H1 (cell line): ENCODE results near the gene APLP1. TPM values are rescaled to one million over a fixed set of nuclear protein-coding genes. Genes with fewer than 3 reads are reported as not detected.

Experiments used
- CTCF ChIA-PET: fragments of 300-600 bp; sonication (Branson Sonifier 250); formaldehyde crosslinking; loops from one replicate; lab custom pipeline; 2021; ENCODE audit not compliant: partially characterized antibody; lab: Charles Lee
- POLR2A ChIA-PET: fragments of 300-600 bp; sonication (Branson Sonifier 250); formaldehyde crosslinking; loops from one replicate; lab custom pipeline; 2021; ENCODE audit warnings: inconsistent platforms; ENCODE audit not compliant: partially characterized antibody; lab: Charles Lee
- DNase-seq, 2 experiments: peaks; one replicate each; pipeline versions ENCODE4 v3.0.0 to v3.0.0-alpha.2; 2010 to 2022; ENCODE audit warnings: low spot score in 2 of 2, low read depth in 1 of 2, mixed read lengths in 1 of 2
- FAIRE-seq: peaks from 2 replicates; lab custom pipeline; 2011; peaks lifted over from hg19 to GRCh38; lab: Jason Lieb, UNC
- H2AFZ ChIP-seq: 2 replicates; pipeline ENCODE4 v1.8.1; 2012; ENCODE audit warnings: low read length, inconsistent platforms
- H2AK5ac ChIP-seq: 2 replicates; pipeline ENCODE4 v1.6.1; 2013; ENCODE audit warnings: low read depth, low read length
- H2BK120ac ChIP-seq: replicated peaks from 2 replicates; pipeline ENCODE3; 2013; ENCODE audit warnings: low read depth, low read length, inconsistent platforms
- H2BK12ac ChIP-seq: 2 replicates; pipeline ENCODE4 v1.6.1; 2013; ENCODE audit warnings: low read depth, low read length
- H2BK15ac ChIP-seq: 2 replicates; pipeline ENCODE4 v1.6.1; 2013; ENCODE audit warnings: low read length
- H2BK20ac ChIP-seq: 2 replicates; pipeline ENCODE4 v1.6.1; 2013; ENCODE audit warnings: low read length
- H2BK5ac ChIP-seq: 2 replicates; pipeline ENCODE4 v1.6.1; 2013; ENCODE audit warnings: low read depth, low read length
- H3K14ac ChIP-seq: 2 replicates; pipeline ENCODE4 v1.6.1; 2013; ENCODE audit warnings: inconsistent platforms; ENCODE audit not compliant: insufficient read length
- H3K18ac ChIP-seq: 2 replicates; pipeline ENCODE4 v1.6.1; 2013; ENCODE audit warnings: low read length; ENCODE audit errors: extremely low read depth
- H3K23ac ChIP-seq: 2 replicates; pipeline ENCODE4 v1.6.1; 2013; ENCODE audit warnings: inconsistent platforms; ENCODE audit not compliant: insufficient read length
- H3K23me2 ChIP-seq: 2 replicates; pipeline ENCODE4 v1.6.1; 2013; ENCODE audit warnings: low read depth, low read length
- H3K27ac ChIP-seq: 2 replicates; pipeline ENCODE4 v1.6.1; 2011; ENCODE audit warnings: low read depth, low read length, inconsistent platforms
- H3K27me3 ChIP-seq, 4 experiments: replicated peaks in 1 of 4; 1 replicate in 1 of 4; 2 replicates in 3 of 4; pipeline versions ENCODE4 v1.6.1 to v1.8.1; 2011 to 2013; ENCODE audit warnings: low read length in 3 of 4, mild to moderate bottlenecking in 3 of 4, inconsistent platforms in 2 of 4, mixed read lengths in 2 of 4, moderate library complexity in 1 of 4; ENCODE audit not compliant: control insufficient read depth in 3 of 4, insufficient read depth in 3 of 4; ENCODE audit errors: extremely low read depth in 1 of 4
- H3K36me3 ChIP-seq, 4 experiments: 2 replicates each; pipeline versions ENCODE4 v1.6.1 to v1.8.1; 2011 to 2013; ENCODE audit warnings: mild to moderate bottlenecking in 4 of 4, low read length in 3 of 4, moderate library complexity in 2 of 4, control low read depth in 1 of 4, inconsistent platforms in 1 of 4; ENCODE audit not compliant: insufficient read depth in 4 of 4, control insufficient read depth in 2 of 4
- H3K4ac ChIP-seq: replicated peaks from 2 replicates; pipeline ENCODE3; 2013; ENCODE audit warnings: low read length, low read depth, mixed read lengths, inconsistent platforms; ENCODE audit not compliant: insufficient read length
- H3K4me1 ChIP-seq, 4 experiments: replicated peaks in 1 of 4; 1 replicate in 1 of 4; 2 replicates in 3 of 4; pipeline versions ENCODE4 v1.6.1 to v1.8.1; 2011 to 2013; ENCODE audit warnings: low read length in 3 of 4, inconsistent platforms in 2 of 4, mixed read lengths in 1 of 4; ENCODE audit not compliant: insufficient read depth in 4 of 4, control insufficient read depth in 3 of 4
- H3K4me2 ChIP-seq, 2 experiments: 2 replicates each; pipeline versions ENCODE4 v1.6.1 to v1.8.1; 2011 to 2013; ENCODE audit warnings: low read depth in 2 of 2, low read length in 2 of 2, control low read depth in 1 of 2, inconsistent platforms in 1 of 2, mild to moderate bottlenecking in 1 of 2; ENCODE audit not compliant: insufficient read depth in 1 of 2
- H3K4me3 ChIP-seq, 4 experiments: fragments of 200-600, 300-600 bp in 1 of 4; sonication (generic), shearing (Covaris generic), sonication (Bioruptor Twin) in 1 of 4; 2 replicates each; pipeline versions ENCODE4 v1.5.1 to v1.8.1; 2011 to 2016; ENCODE audit warnings: low read length in 4 of 4, low read depth in 3 of 4, control low read depth in 2 of 4, inconsistent platforms in 2 of 4, mild to moderate bottlenecking in 2 of 4, mixed read lengths in 1 of 4, moderate library complexity in 1 of 4; ENCODE audit not compliant: insufficient read depth in 2 of 4; ENCODE audit errors: extremely low read depth in 1 of 4
- H3K56ac ChIP-seq: replicated peaks from 2 replicates; pipeline ENCODE3; 2013; ENCODE audit warnings: low read depth, mild to moderate bottlenecking, mixed read lengths, low read length, inconsistent platforms; ENCODE audit not compliant: insufficient read length
- H3K79me1 ChIP-seq: 2 replicates; pipeline ENCODE4 v1.6.1; 2013; ENCODE audit warnings: low read depth, low read length, control low read depth
- H3K79me2 ChIP-seq, 2 experiments: 2 replicates each; pipeline versions ENCODE4 v1.6.1 to v1.8.1; 2012 to 2013; ENCODE audit warnings: low read length in 2 of 2, mild to moderate bottlenecking in 2 of 2, inconsistent platforms in 1 of 2; ENCODE audit not compliant: insufficient read depth in 2 of 2, control insufficient read depth in 1 of 2
- H3K9ac ChIP-seq, 4 experiments: replicated peaks in 1 of 4; 1 replicate in 1 of 4; 2 replicates in 3 of 4; pipeline versions ENCODE4 v1.6.1 to v1.8.1; 2011 to 2013; ENCODE audit warnings: low read depth in 3 of 4, low read length in 3 of 4, control low read depth in 2 of 4, mild to moderate bottlenecking in 2 of 4, moderate library complexity in 2 of 4, inconsistent platforms in 1 of 4; ENCODE audit errors: extremely low read depth in 1 of 4
- H3K9me3 ChIP-seq, 2 experiments: 2 replicates each; pipeline versions ENCODE4 v1.6.1 to v1.8.1; 2012 to 2013; ENCODE audit warnings: mild to moderate bottlenecking in 2 of 2, moderate library complexity in 2 of 2, control low read depth in 1 of 2, inconsistent platforms in 1 of 2, low read depth in 1 of 2, low read length in 1 of 2, mixed read lengths in 1 of 2; ENCODE audit not compliant: insufficient read depth in 2 of 2
- H4K20me1 ChIP-seq, 2 experiments: replicated peaks in 1 of 2; 2 replicates each; pipeline versions ENCODE3 to v1.8.1; 2011 to 2013; ENCODE audit warnings: inconsistent platforms in 2 of 2, low read length in 2 of 2, mild to moderate bottlenecking in 1 of 2; ENCODE audit not compliant: insufficient read depth in 2 of 2, control insufficient read depth in 1 of 2
- H4K5ac ChIP-seq: 2 replicates; pipeline ENCODE4 v1.6.1; 2013; ENCODE audit warnings: low read length, low read depth, mixed read lengths, inconsistent platforms; ENCODE audit not compliant: insufficient read length
- H4K8ac ChIP-seq: 2 replicates; pipeline ENCODE4 v1.8.0; 2013; ENCODE audit warnings: mild to moderate bottlenecking, moderate library complexity, low read length, inconsistent platforms; ENCODE audit not compliant: insufficient read depth; ENCODE audit errors: extremely low read depth
- H4K91ac ChIP-seq: replicated peaks from 2 replicates; pipeline ENCODE3; 2013; ENCODE audit warnings: low read length, mixed read lengths, inconsistent platforms; ENCODE audit not compliant: insufficient read length
- ATF3 ChIP-seq: IDR thresholded peaks from 2 replicates; pipeline ENCODE4 v1.6.1; 2011; ENCODE audit warnings: low read depth, mild to moderate bottlenecking, low read length; ENCODE audit not compliant: insufficient read depth
- KDM1A ChIP-seq: fragments of 200-600, 300-600 bp; sonication (generic); IDR thresholded peaks from 2 replicates; pipeline ENCODE4 v1.7.1; 2016; ENCODE audit warnings: mild to moderate bottlenecking, low read length, borderline replicate concordance
- WGBS, 2 experiments: shearing (Covaris generic) in 1 of 2; methylation state at CpG; one replicate each; pipeline versions ENCODE4 v1.1.6 to v1.1.7; 2013 to 2015; ENCODE audit warnings: low lambda C conversion rate in 2 of 2, mixed read lengths in 2 of 2, inconsistent platforms in 1 of 2, low coverage in 1 of 2, missing lambda C conversion rate in 1 of 2; ENCODE audit not compliant: insufficient replicate concordance in 2 of 2, insufficient coverage in 1 of 2, insufficient read length in 1 of 2; ENCODE audit errors: extremely low coverage in 1 of 2, missing lambda C conversion rate in 1 of 2; 5-methylcytosine and 5-hydroxymethylcytosine counted together
- polyA plus RNA-seq, 7 experiments: library from polyadenylated mRNA; depleted of rRNA in 3 of 7; stranded (reverse) in 5 of 7; unstranded in 2 of 7; fragments of >200 nt in 5 of 7; fragments of 200-250 nt in 2 of 7; gene quantifications; 1 replicate in 5 of 7; 2 replicates in 1 of 7; 4 replicates in 1 of 7; pipeline versions ENCODE4 v1.2.1 to v1.2.3, GENCODE V29; 2011 to 2013; ENCODE audit warnings: missing spikeins in 2 of 7, mixed read lengths in 2 of 7
- total RNA-seq: library from RNA; stranded (reverse); fragmentation: NEBNext Ultra II Directional; extraction: Animal tissue kit (Norgen Biotek cat#: 25700); gene quantifications from 2 replicates; pipeline ENCODE4 v1.2.1, GENCODE V29; 2021

The APLP1 gene
- total and polyA plus RNA-seq, 2 of the 8 experiments (the other 6 are each of a cell fraction or from before 2014, with no cell fraction given), result 19.9 to 22.0 TPM

DNA sequence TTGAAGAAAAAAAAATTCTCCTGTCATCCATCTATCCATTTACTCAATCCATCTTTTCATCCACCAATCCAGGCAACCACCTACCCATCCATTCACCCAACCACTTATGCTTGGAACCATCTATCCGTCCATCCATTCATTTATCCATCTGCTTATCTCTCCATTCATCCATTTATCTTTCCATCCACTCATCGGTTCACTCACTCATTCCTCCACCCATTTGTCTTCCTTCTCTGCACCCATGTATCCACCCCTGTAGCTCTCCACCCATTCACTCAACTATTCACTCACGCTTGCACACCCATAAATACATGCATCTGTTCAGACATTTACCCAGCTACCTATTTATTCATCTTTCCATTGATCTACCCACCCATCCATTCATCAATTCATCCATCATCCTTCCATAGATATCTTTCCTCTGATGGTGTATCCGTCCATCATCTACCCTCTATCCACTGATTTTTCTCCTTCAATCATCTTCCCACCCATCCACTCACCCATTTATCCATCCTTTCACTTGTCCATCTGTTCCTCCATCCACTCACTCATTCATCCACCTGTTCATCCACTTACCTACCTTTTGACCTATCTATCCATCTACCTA is 25.6 kb upstream of the APLP1 start:
- Histone ChIP-seq H2BK12ac (no peak overlapping the region), H2AFZ (no peak overlapping the region), H4K8ac (no peak overlapping the region), H3K79me2 (no peaks in the 10 kb centered on the region), H2BK15ac (no peak overlapping the region), H3K23ac (no peak overlapping the region), H3K27me3 (peaks cover 20 to 40% (median 31%) of the 10 kb centered on the region in 4 experiments), H3K23me2 (peaks cover 22% of the 10 kb centered on the region), H3K9me3 (no peaks in the 10 kb centered on the region; a peak in 1 of 4 replicates), H3K27ac (no peak overlapping the region), H3K79me1 (no peaks in the 10 kb centered on the region), H3K36me3 (no peaks in the 10 kb centered on the region), H3K4ac (no peak overlapping the region), H3K4me1 (peaks cover 0 to 16% (median 5%) of the 10 kb centered on the region in 4 experiments; a peak in 5 of 7 replicates), H3K14ac (no peak overlapping the region), H3K4me2 (no peak overlapping the region; a peak in 1 of 4 replicates), H3K56ac (no peak overlapping the region), H2BK5ac (no peak overlapping the region), H4K5ac (no peak overlapping the region), H4K20me1 (peaks cover 0 to 2% of the 10 kb centered on the region in 2 experiments), H2BK20ac (no peak overlapping the region), H2AK5ac (no peak overlapping the region), H3K4me3 (no peak overlapping the region), H3K18ac (no peak overlapping the region), H2BK120ac (no peak overlapping the region), H4K91ac (no peak overlapping the region), H3K9ac (no peak overlapping the region)
- 83% methylated on average over 4 of the region's 4 CpGs; no CpG with 5 or more reads in 1 of the 2 experiments for WGBS, 2 experiments
- no peak for TF ChIP-seq ATF3
- no peak for TF ChIP-seq KDM1A
- ChIA-PET CTCF (no interaction called here), POLR2A (no interaction called here)
- DNase-seq (no peak), FAIRE-seq (no peak)
